Fibroblast of mammary gland (primary cell): ENCODE data around the gene SLC9A8.
"Not testable (repeated sequence)": the region's sequence is repeated elsewhere in the genome, so short reads cannot be mapped to it uniquely, and the experiment has no call there.

Experiments used
- DNase-seq: peaks from one replicate; pipeline ENCODE4 v3.0.0-alpha.2; 2010; ENCODE audit warnings: low read depth
- H3K4me3 ChIP-seq: 2 replicates; pipeline ENCODE4 v1.5.1; 2011; ENCODE audit warnings: low read depth, mild to moderate bottlenecking, low read length, moderate library complexity; ENCODE audit not compliant: control insufficient read depth
- CTCF ChIP-seq: conservative IDR thresholded peaks from 2 replicates; pipeline ENCODE4 v1.5.1; 2011; ENCODE audit warnings: low read depth, low read length, inconsistent platforms; ENCODE audit not compliant: control insufficient read depth, insufficient read depth

The SLC9A8 gene

GRCh38 chr20:49796600-49797343 is 15.9 kb upstream of the SLC9A8 start:
- H3K4me3 ChIP-seq: no peak overlapping the region
- no peak for TF ChIP-seq CTCF
- no peak for DNase-seq

GRCh38 chr20:49797344-49797615 is 15.3 kb upstream of the SLC9A8 start:
- H3K4me3 ChIP-seq: no peak overlapping the region
- no peak for DNase-seq
- no peak for TF ChIP-seq CTCF

- no peak for DNase-seq
- H3K4me3 ChIP-seq: no peak overlapping the region
- TF ChIP-seq CTCF: no peak
Measured at GRCh38 chr20:49798718-49799117, 13.9 kb upstream of the SLC9A8 start.

- no peak overlapping the region for H3K4me3 ChIP-seq
- no peak for TF ChIP-seq CTCF
- no peak for DNase-seq
Measured at GRCh38 chr20:49799698-49800097, 12.9 kb upstream of the SLC9A8 start.

GRCh38 chr20:49803418-49803817 is 9.2 kb upstream of the SLC9A8 start:
- DNase-seq: no peak
- H3K4me3 ChIP-seq: no peak overlapping the region
- TF ChIP-seq CTCF: no peak

GRCh38 chr20:49804364-49804763 is 8.3 kb upstream of the SLC9A8 start:
- H3K4me3 ChIP-seq: no peak overlapping the region
- TF ChIP-seq CTCF: no peak
- no peak for DNase-seq

GRCh38 chr20:49805224-49805876 is 7.3 kb upstream of the SLC9A8 start:
- not testable (repeated sequence) for DNase-seq

More at GRCh38 chr20:49805224-49805876, 7.3 kb upstream of the SLC9A8 start:
- not testable (repeated sequence) for H3K4me3 ChIP-seq
